OCI-LY7 (cell line): ENCODE results near the gene RPP30. TPM values are rescaled to one million over a fixed set of nuclear protein-coding genes. Genes with fewer than 3 reads are reported as not detected.

Experiments used
- BruUV-seq: library from RNA; stranded (reverse); fragments of 400-500 nt; replicated peaks from 2 replicates; lab custom pipeline; 2021; lab: Mats Ljungman, UMichigan
- CTCF ChIA-PET: fragments of 300-600 bp; sonication (Branson Sonifier 250); formaldehyde crosslinking; loops from one replicate; lab custom pipeline; 2022; ENCODE audit warnings: antibody characterized with exemption; ENCODE audit not compliant: unreplicated experiment; lab: Charles Lee
- POLR2A ChIA-PET: fragments of 300-600 bp; sonication (Branson Sonifier 250); formaldehyde crosslinking; loops from one replicate; lab custom pipeline; 2022; ENCODE audit warnings: antibody characterized with exemption; lab: Charles Lee
- DNase-seq: peaks from one replicate; pipeline ENCODE4 v3.0.0-alpha.2; 2015; ENCODE audit warnings: low spot score
- H2AFZ ChIP-seq: fragments of 200-600 bp; sonication (generic), shearing (Covaris generic); 2 replicates; pipeline ENCODE4 v1.6.1; 2014; ENCODE audit warnings: mild to moderate bottlenecking, antibody characterized with exemption, low read length, moderate library complexity
- H3K27ac ChIP-seq: fragments of 200-600 bp; sonication (generic); 2 replicates; pipeline ENCODE4 v1.5.1; 2014; ENCODE audit warnings: mixed run types, low read depth, mild to moderate bottlenecking, moderate library complexity, low read length, inconsistent platforms; ENCODE audit not compliant: poor library complexity, severe bottlenecking
- H3K36me3 ChIP-seq: fragments of 200-600 bp; sonication (generic); 2 replicates; pipeline ENCODE4 v1.6.1; 2014; ENCODE audit warnings: mild to moderate bottlenecking, antibody characterized with exemption, low read length, moderate library complexity, mixed read lengths; ENCODE audit not compliant: insufficient read depth
- H3K4me1 ChIP-seq: fragments of 200-600 bp; sonication (generic); 2 replicates; pipeline ENCODE4 v1.5.1; 2014; ENCODE audit warnings: mild to moderate bottlenecking, low read length; ENCODE audit not compliant: insufficient read depth, poor library complexity, severe bottlenecking
- H3K4me2 ChIP-seq: fragments of 200-600 bp; sonication (generic); 2 replicates; pipeline ENCODE4 v1.6.1; 2014; ENCODE audit warnings: mild to moderate bottlenecking, low read length
- H3K4me3 ChIP-seq: fragments of 200-600 bp; sonication (generic); 2 replicates; pipeline ENCODE4 v1.5.1; 2014; ENCODE audit warnings: mild to moderate bottlenecking, low read depth, low read length; ENCODE audit not compliant: poor library complexity, severe bottlenecking
- H3K79me2 ChIP-seq: fragments of 200-600 bp; sonication (generic); 2 replicates; pipeline ENCODE4 v1.6.1; 2016; ENCODE audit warnings: low read depth, mild to moderate bottlenecking, low read length, moderate library complexity, mixed read lengths; ENCODE audit not compliant: insufficient read depth
- H3K9me2 ChIP-seq: fragments of 200-600 bp; sonication (generic); 2 replicates; pipeline ENCODE4 v1.6.1; 2016; ENCODE audit warnings: mild to moderate bottlenecking, low read length, mixed read lengths; ENCODE audit not compliant: insufficient read depth
- H3K9me3 ChIP-seq: fragments of 200-600 bp; sonication (generic); 2 replicates; pipeline ENCODE4 v1.6.1; 2014; ENCODE audit warnings: mild to moderate bottlenecking, mixed run types, low read length, mixed read lengths
- H4K20me1 ChIP-seq: fragments of 200-600 bp; sonication (generic); 2 replicates; pipeline ENCODE4 v1.6.1; 2014; ENCODE audit warnings: mild to moderate bottlenecking, antibody characterized with exemption, low read length, moderate library complexity, mixed read lengths; ENCODE audit not compliant: insufficient read depth
- EZH2phosphoT487 ChIP-seq: fragments of 200-600 bp; sonication (generic); IDR thresholded peaks from 2 replicates; pipeline ENCODE4 v1.6.1; 2018; ENCODE audit warnings: low read depth, borderline replicate concordance, mild to moderate bottlenecking, mixed run types, antibody characterized with exemption, low read length, moderate library complexity, mixed read lengths
- intact Hi-C: fragments of 100-400 bp; cut with micrococcal nuclease; formaldehyde crosslinking; loops from one replicate; pipeline ENCODE4 v1.10.0; 2022; ENCODE audit not compliant: unreplicated experiment
- total RNA-seq, 2 experiments: library from RNA; depleted of rRNA in 1 of 2; stranded (reverse); fragments of >200 nt in 1 of 2; shearing (Covaris generic) in 1 of 2; gene quantifications; 2 replicates each; pipeline ENCODE4 v1.2.3, GENCODE V29; 2014 to 2022
- TF ChIP-seq, protein P1 (sequence below): fragments of 200-600 bp; sonication (generic); conservative IDR thresholded peaks from 2 replicates; pipeline ENCODE4 v1.5.1; 2014; ENCODE audit warnings: mild to moderate bottlenecking, antibody characterized with exemption, low read length, moderate library complexity, mixed read lengths

The RPP30 gene
- total RNA-seq, 2 experiments from 2014 or later: 34.3 to 50.4 TPM

DNA sequence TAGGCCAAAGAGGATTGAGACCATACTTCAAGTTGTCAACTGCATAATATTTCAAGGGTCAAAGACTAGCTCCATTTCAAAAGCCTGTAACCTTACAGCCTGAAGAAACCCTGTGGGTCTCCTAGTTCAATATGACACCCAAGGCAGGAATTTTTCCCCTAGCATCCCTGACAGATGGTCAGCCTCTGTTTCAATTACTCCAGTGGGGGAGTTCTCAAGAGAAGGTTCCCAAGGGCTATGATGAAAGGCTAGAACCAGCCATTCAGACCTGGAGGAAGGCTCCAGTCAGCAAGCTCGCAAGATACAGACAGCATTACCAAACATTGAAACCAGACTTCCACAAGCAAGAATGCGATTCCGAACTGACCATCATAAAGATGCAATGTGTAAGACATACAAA is 15.5 kb upstream of the RPP30 start:
- Histone ChIP-seq H3K27ac (no peak overlapping the region), H3K4me2 (no peak overlapping the region), H3K9me3 (no peaks in the 10 kb centered on the region), H4K20me1 (no peaks in the 10 kb centered on the region), H2AFZ (no peak overlapping the region), H3K4me1 (peaks cover 4% of the 10 kb centered on the region), H3K9me2 (no peaks in the 10 kb centered on the region), H3K4me3 (no peak overlapping the region), H3K36me3 (no peaks in the 10 kb centered on the region), H3K79me2 (no peaks in the 10 kb centered on the region)
- POLR2A ChIA-PET: interaction anchor here (0.6 to 1.0 kb wide), 3 partner anchors 15 to 98 kb away, joined by 3 to 4 read pairs (median 3); partner anchors contain the start of gene RPP30
- BruUV-seq: no TSS peak
- CTCF ChIA-PET: no interaction called here
- intact Hi-C loops: no loop called here
- DNase-seq: no peak
- TF ChIP-seq, protein P1, sequence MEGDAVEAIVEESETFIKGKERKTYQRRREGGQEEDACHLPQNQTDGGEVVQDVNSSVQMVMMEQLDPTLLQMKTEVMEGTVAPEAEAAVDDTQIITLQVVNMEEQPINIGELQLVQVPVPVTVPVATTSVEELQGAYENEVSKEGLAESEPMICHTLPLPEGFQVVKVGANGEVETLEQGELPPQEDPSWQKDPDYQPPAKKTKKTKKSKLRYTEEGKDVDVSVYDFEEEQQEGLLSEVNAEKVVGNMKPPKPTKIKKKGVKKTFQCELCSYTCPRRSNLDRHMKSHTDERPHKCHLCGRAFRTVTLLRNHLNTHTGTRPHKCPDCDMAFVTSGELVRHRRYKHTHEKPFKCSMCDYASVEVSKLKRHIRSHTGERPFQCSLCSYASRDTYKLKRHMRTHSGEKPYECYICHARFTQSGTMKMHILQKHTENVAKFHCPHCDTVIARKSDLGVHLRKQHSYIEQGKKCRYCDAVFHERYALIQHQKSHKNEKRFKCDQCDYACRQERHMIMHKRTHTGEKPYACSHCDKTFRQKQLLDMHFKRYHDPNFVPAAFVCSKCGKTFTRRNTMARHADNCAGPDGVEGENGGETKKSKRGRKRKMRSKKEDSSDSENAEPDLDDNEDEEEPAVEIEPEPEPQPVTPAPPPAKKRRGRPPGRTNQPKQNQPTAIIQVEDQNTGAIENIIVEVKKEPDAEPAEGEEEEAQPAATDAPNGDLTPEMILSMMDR: no peak
- TF ChIP-seq EZH2phosphoT487: no peak

- Histone ChIP-seq H3K4me3 (peak overlapping the region; percentile 62), H4K20me1 (no peaks in the 10 kb centered on the region), H3K9me2 (no peaks in the 10 kb centered on the region), H3K36me3 (no peaks in the 10 kb centered on the region), H3K4me1 (peaks cover 4% of the 10 kb centered on the region), H3K9me3 (no peaks in the 10 kb centered on the region), H3K27ac (no peak overlapping the region), H3K79me2 (no peaks in the 10 kb centered on the region), H3K4me2 (peak overlapping the region; percentile 50), H2AFZ (no peak overlapping the region)
- POLR2A ChIA-PET: interaction anchor here (0.6 kb wide), 1 partner anchor 24 kb away, joined by 3 read pairs; no protein-coding TSS in a partner anchor
- intact Hi-C loops: no loop called here
- TF ChIP-seq EZH2phosphoT487: no peak
- TF ChIP-seq, protein P1: no peak
- CTCF ChIA-PET: no interaction called here
- BruUV-seq: no TSS peak
- DNase-seq: no peak
These were observed 14.7 kb upstream of the RPP30 start for GRCh38 chr10:90856964-90857634.
